Activated T-cell treated with anti-CD3 and anti-CD28 coated beads, Interleukin-2, amount 50 U/mL, for 72 hours (primary cell): ENCODE measurements around the gene ATP2B1. TPM values are rescaled to one million over a fixed set of nuclear protein-coding genes. Genes with fewer than 3 reads are reported as not detected.
A peak's percentile ranks its signal among the peaks of the same experiment; 100 is the strongest.

Experiments
- ATAC-seq, 2 donors: fragments of 150-1000 bp; cut with Tn5 transposase; replicated peaks in 1 of 2; 2 replicates each; pipeline ENCODE4 v1.10.0; 2021; ENCODE audit warnings: moderate library complexity in 2 of 2, mild to moderate bottlenecking in 1 of 2
- DNase-seq, 2 donors: peaks; one replicate each; pipeline ENCODE4 v3.0.0; 2021 to 2022; ENCODE audit warnings: mixed read lengths in 1 of 2
- H3K27ac Mint-ChIP-seq: one replicate; pipeline ENCODE4 v1.8.0; 2022; ENCODE audit warnings: mild to moderate bottlenecking, moderate library complexity, mixed read lengths
- H3K27me3 Mint-ChIP-seq: one replicate; pipeline ENCODE4 v1.8.0; 2022; ENCODE audit warnings: low read depth, mixed read lengths
- H3K36me3 Mint-ChIP-seq, 2 donors: one replicate each; pipeline ENCODE4 v1.8.0; 2022; ENCODE audit warnings: mixed read lengths in 2 of 2, mild to moderate bottlenecking in 1 of 2; ENCODE audit not compliant: insufficient read depth in 2 of 2
- H3K4me1 Mint-ChIP-seq: one replicate; pipeline ENCODE4 v1.8.0; 2022; ENCODE audit warnings: low read depth, mixed read lengths
- H3K4me3 Mint-ChIP-seq, 2 donors: one replicate each; pipeline ENCODE4 v1.8.0; 2022; ENCODE audit warnings: mild to moderate bottlenecking in 2 of 2, mixed read lengths in 2 of 2, moderate library complexity in 2 of 2
- H3K9me3 Mint-ChIP-seq, 2 donors: one replicate each; pipeline ENCODE4 v1.8.0; 2022; ENCODE audit warnings: mixed read lengths in 2 of 2
- total RNA-seq, 2 donors: library from RNA; stranded (reverse); gene quantifications; one replicate each; pipeline ENCODE4 v1.2.3, GENCODE V29; 2022

The ATP2B1 gene
- total RNA-seq, 2 donors from 2014 or later, result 19.4 to 25.5 TPM

DNA sequence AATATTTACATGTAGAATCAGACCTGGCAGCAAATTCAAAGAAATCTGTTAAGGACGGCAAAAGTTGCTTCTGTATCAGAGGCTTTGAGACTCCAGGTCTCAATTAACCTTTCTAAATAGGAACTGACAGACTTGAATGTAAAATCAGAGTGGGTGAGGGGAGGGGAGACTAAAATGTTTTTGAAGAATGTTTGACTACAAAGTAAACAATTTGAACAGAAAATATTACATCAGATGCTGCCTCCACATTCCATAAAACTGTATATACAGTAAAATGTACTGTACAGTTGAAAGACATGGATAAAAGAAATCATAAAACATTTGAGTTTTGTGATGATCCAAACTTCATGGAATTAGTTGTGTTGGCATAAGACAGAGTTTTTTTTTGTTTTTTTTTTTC, 133.3 kb downstream of the ATP2B1 start:
- Mint-ChIP-seq H3K27me3 (no peaks in the 10 kb centered on the region), H3K27ac (no peak overlapping the region), H3K4me3 (no peak overlapping the region), H3K36me3 (no peaks in the 10 kb centered on the region), H3K4me1 (peaks cover 15% of the 10 kb centered on the region), H3K9me3 (no peaks in the 10 kb centered on the region)
- DNase-seq (no peak), ATAC-seq (no peak)

DNA sequence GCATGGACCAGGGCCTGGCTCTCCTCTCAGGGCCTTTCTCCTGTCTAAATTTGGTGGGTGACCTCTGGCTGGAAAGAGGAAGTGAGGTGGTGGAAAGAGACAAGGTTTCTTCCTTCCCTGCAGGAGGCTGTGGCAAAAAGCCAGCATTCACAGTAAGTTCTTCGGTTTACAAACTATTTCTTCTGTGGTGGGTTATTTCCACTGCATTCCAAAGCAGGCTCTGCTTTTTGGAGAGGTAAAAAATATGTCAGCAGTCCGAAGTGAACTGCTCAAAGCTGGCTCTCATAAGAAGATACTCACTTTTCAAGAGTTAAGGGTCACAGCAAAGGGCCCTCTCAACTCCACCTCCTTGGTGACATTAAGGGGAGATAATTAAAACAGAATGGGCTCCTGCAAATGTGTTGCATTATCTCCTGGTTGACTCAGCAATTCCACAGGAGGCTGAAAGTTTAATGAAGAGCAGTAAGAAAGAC, 133.9 kb downstream of the ATP2B1 start:
- no peak for DNase-seq
- Mint-ChIP-seq H3K27ac (no peak overlapping the region), H3K4me1 (peaks cover 15% of the 10 kb centered on the region), H3K9me3 (no peaks in the 10 kb centered on the region), H3K36me3 (no peaks in the 10 kb centered on the region), H3K27me3 (no peaks in the 10 kb centered on the region), H3K4me3 (no peak overlapping the region)
- no peak for ATAC-seq

DNA sequence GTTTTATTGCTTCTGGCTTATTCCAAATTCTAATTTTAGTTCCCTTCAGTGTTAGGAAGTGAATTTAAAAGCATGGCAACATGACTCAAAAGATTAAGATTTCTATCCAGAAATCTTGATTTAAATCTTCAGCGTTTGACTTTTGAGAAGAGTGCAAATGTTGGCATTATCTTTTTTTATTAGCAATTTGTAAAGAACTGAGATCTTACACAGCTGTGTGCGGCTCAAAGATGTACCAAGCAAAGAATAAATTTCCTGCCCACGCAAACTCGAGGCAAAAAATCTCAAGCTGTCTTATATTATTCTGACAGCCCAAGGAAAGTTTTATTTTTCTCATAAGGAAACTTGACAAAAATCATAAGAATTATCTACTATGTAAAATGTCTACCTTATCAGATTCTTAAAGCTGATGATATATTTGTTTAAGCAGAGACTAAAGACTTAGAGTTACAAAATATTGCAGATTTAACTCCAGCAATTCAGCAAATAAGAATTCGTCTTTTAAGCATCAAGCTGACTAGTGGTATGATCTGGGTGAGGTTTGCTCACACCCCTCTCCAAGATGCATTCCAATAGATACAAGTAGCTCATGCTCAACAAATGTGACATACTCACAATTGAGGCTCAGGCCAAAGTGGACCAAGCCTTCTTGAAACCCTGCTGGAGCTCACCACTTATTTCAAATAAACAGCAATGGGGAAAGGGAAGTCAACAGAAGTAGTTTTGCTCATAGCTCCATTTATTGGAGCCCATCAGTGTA, 135.4 kb downstream of the ATP2B1 start:
- Mint-ChIP-seq H3K4me3 (no peak overlapping the region), H3K27me3 (no peaks in the 10 kb centered on the region)

DNA sequence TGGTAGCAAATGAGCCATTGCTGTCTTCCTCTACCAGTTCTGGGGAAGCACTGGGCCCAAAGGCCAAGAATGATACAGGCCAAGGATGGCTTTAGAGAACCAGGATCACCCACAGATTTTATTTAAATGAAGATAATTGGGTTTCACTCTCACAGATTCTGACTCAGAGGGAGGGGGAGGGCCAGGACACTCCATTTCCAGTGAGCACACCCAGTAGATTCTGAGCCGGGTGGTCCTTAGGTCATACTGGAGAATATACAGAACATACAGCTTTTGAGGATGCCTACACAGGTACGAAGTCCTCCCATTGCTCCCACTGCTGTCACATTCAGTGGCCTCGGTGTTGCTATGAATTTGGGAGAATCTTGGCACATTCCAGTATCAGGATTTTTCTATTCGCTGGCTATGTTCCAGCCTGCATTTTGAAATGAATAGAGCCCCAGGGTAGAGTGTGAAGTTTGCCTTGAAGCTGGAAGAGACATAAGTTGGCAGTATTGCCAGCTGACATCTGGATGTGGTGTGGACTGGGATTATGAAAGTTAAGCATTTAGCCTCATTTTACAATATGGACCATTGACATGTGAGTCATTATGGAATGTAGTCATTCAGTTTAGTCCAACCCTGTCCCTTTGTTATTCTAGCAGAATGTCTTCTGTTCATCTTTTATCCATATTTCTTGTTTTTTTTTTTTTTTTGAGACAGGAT, 137.0 kb downstream of the ATP2B1 start:
- peak in 1 of 2 donors; percentile 31 for ATAC-seq
- H3K36me3 Mint-ChIP-seq, result no peaks in the 10 kb centered on the region
- H3K4me3 Mint-ChIP-seq, result no peak overlapping the region
- peaks cover 14% of the 10 kb centered on the region for H3K4me1 Mint-ChIP-seq
- no peak for DNase-seq
- H3K27ac Mint-ChIP-seq, result no peak overlapping the region
- H3K9me3 Mint-ChIP-seq, result no peaks in the 10 kb centered on the region
- H3K27me3 Mint-ChIP-seq, result no peaks in the 10 kb centered on the region

More for the DNA sequence above, 135.4 kb downstream of the ATP2B1 start:
- no peaks in the 10 kb centered on the region for H3K36me3 Mint-ChIP-seq
- no peak for DNase-seq
- H3K27ac Mint-ChIP-seq, result no peak overlapping the region
- no peaks in the 10 kb centered on the region for H3K9me3 Mint-ChIP-seq
- H3K4me1 Mint-ChIP-seq, result peaks cover 12% of the 10 kb centered on the region
- no peak for ATAC-seq

DNA sequence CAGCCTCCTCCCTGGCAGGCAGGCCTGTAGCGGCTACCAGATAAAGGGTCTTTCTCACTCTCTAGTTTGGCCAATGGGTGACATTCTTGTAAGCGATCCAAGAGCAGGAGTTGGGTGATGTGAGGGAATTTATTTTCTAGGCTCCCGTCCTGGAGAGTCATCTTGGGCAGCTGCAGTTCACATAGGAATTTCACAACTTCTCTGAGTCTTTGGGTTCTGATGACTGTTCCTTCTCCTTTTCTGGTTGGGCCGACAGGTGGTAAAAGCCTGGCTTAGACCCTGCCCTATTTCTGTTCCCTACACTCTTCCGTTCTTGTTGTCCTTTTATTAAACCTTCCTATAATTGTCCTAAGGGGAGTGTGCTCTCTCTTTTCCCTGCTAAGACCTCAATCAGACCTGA, 140.2 kb downstream of the ATP2B1 start:
- Mint-ChIP-seq H3K36me3 (no peaks in the 10 kb centered on the region), H3K27me3 (no peaks in the 10 kb centered on the region), H3K9me3 (no peaks in the 10 kb centered on the region), H3K27ac (no peak overlapping the region), H3K4me1 (peaks cover 19% of the 10 kb centered on the region), H3K4me3 (no peak overlapping the region)
- DNase-seq (no peak), ATAC-seq (no peak)

DNA sequence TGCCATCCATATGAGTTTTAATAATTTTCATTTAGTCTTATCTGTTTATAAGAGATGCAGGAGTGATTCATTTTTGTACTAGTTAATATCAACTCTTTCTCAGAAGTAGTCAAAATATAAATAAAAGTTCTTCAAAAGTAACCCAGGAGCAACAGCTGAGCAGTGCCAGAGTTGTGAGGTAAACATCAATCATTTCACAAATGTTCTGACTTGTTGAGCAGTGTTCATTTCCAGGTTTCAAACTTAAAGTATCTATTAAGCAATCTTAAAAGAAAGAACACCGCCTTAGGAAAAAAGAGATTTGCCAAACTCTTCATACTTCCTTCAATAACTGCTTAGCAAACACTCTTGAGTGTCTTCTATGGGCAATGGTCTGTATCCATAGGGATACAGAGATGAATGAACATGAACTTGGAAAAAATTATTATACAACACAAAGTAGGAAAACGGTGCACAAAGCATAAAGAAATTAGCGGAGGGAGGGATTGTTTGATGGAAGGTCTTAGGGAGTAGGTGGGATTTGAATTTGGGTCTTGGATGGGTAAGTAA, 140.9 kb downstream of the ATP2B1 start:
- Mint-ChIP-seq H3K36me3 (no peaks in the 10 kb centered on the region), H3K4me3 (no peak overlapping the region), H3K9me3 (no peaks in the 10 kb centered on the region), H3K27ac (no peak overlapping the region), H3K4me1 (peaks cover 19% of the 10 kb centered on the region), H3K27me3 (no peaks in the 10 kb centered on the region)
- no peak for DNase-seq
- ATAC-seq, result no peak

DNA sequence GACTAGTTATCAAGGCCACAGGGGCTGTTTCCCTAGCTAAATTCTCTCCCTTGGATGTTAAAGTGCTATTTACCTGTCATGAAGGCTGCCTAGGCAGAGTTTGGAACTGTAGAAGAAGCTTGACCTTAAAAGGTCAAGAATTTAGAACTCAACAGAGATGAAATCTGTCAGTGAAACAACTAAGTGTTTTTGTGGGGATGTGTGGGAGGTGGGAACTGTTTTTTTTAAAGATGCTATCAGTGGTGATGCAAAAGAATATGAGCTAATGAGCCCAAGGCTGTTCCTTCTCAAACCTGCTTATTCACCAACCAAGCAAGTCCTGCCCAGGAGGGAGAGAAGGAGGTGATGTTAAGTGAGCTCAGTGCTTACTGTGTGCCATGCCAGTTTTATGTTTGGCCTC, 142.0 kb downstream of the ATP2B1 start:
- ATAC-seq (peak; percentile 83), DNase-seq (peak; percentile 17 to 18)
- H3K4me1 Mint-ChIP-seq, result peaks cover 19% of the 10 kb centered on the region
- no peak overlapping the region for H3K4me3 Mint-ChIP-seq
- no peaks in the 10 kb centered on the region for H3K9me3 Mint-ChIP-seq
- H3K27ac Mint-ChIP-seq, result peak overlapping the region; percentile 27
- H3K36me3 Mint-ChIP-seq, result no peaks in the 10 kb centered on the region
- H3K27me3 Mint-ChIP-seq, result no peaks in the 10 kb centered on the region

DNA sequence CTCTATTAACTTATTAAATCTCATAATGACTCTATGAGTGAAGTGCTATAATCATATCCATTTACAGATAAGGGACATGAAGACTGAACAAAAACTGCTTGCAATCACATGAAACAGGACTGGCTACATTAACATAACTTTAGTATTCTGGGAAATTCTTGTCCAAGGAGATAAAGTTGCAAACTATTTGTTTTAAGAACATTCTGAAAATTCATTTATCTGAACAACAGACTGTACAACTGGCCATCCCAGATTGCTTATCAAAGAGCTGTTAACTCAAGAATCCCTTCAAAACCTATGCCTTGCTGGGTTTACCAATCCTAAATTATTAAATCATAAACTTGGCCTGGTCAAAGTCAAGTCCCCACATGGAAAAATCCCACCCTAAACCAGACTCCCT, 143.6 kb downstream of the ATP2B1 start:
- DNase-seq (no peak), ATAC-seq (no peak)
- Mint-ChIP-seq H3K27ac (no peak overlapping the region), H3K4me3 (no peak overlapping the region), H3K4me1 (peaks cover 13% of the 10 kb centered on the region), H3K36me3 (no peaks in the 10 kb centered on the region), H3K27me3 (no peaks in the 10 kb centered on the region), H3K9me3 (no peaks in the 10 kb centered on the region)

DNA sequence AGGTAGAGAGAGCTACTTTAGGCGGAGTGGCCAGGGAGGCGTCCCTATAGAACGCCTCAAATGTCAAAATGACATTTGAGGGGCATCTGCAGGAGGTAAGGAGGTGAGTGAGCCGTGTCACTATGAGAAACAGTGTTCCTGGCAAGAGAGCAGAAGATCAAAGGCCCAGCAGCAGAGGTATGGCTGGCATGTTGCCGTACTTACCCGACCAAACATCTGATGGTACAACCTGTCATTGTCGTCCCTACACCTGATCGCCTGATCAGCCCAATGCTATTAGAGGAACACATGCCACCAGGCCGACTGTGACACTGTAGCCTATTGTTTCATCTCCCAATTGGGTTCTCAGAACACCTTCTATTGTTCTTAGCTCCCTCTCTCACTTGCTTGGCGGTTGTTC, 148.9 kb downstream of the ATP2B1 start:
- ATAC-seq (no peak), DNase-seq (no peak)
- Mint-ChIP-seq H3K27ac (no peak overlapping the region), H3K9me3 (no peaks in the 10 kb centered on the region), H3K4me3 (no peak overlapping the region), H3K36me3 (no peaks in the 10 kb centered on the region), H3K4me1 (no peaks in the 10 kb centered on the region), H3K27me3 (no peaks in the 10 kb centered on the region)

DNA sequence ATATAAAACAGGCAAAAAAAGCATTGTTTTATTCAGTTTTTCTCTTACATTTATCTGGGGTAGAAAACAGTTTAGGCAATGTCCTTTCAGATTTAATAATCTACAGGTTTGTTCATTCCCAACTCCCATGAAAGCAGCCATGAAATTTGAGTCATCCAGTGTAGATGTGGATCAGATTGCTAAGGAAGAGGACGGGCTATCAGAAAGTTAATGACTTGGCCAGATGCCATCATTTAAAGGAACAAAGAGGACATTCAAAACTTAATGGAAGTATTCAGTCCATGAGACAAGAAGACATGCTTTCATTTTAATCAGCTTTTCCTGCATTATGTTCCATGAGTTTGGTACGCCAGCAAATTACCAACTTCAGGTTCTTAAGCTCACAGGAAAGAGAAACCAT, 151.7 kb downstream of the ATP2B1 start:
- Mint-ChIP-seq H3K9me3 (no peaks in the 10 kb centered on the region), H3K36me3 (no peaks in the 10 kb centered on the region), H3K4me3 (no peak overlapping the region), H3K27me3 (no peaks in the 10 kb centered on the region), H3K4me1 (no peaks in the 10 kb centered on the region), H3K27ac (no peak overlapping the region)
- ATAC-seq, result no peak
- no peak for DNase-seq

DNA sequence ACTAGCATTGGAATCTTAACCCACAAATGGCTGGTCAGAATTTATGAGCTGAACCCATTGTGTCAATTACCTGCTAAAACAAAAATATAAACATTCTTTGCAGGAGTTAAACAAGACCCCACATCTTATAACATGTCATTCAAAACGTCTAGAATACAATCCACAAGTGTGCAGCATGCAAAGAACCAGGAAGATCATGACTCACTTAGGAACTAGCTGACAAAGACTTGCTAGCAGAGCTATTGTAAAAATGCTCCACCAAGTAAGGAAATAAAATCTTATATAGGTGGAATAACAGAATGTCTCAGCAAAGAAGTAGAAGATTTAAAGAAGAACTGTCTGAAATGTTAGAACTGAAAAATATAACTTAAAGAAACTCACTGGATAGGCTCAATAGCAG, 156.3 kb downstream of the ATP2B1 start:
- DNase-seq (no peak), ATAC-seq (no peak)
- H3K27me3 Mint-ChIP-seq, result no peaks in the 10 kb centered on the region
- no peaks in the 10 kb centered on the region for H3K4me1 Mint-ChIP-seq
- no peaks in the 10 kb centered on the region for H3K36me3 Mint-ChIP-seq
- H3K27ac Mint-ChIP-seq, result no peak overlapping the region
- no peak overlapping the region for H3K4me3 Mint-ChIP-seq
- no peaks in the 10 kb centered on the region for H3K9me3 Mint-ChIP-seq

DNA sequence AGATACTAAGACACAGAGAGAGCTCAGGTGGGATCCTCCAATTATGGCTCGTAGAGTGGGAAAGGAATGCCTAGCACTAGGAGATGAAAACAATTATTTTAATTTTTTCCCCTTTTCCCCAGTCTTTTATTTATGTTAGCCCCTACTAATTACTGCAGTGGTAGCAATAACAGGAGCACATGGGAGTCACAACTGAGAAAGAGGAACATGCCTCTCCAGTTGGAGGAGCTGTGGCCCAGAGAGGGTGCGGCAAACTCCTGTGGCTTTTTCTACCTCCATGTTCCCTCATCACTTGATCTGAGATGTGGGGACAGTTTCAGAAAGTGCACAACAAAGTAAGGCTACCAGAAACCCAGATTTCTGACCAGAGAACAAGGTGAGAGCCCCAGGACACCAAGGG, 156.9 kb downstream of the ATP2B1 start:
- ATAC-seq (no peak), DNase-seq (no peak)
- H3K36me3 Mint-ChIP-seq, result no peaks in the 10 kb centered on the region
- H3K27me3 Mint-ChIP-seq, result no peaks in the 10 kb centered on the region
- no peak overlapping the region for H3K27ac Mint-ChIP-seq
- H3K4me1 Mint-ChIP-seq, result no peaks in the 10 kb centered on the region
- no peak overlapping the region for H3K4me3 Mint-ChIP-seq
- no peaks in the 10 kb centered on the region for H3K9me3 Mint-ChIP-seq

DNA sequence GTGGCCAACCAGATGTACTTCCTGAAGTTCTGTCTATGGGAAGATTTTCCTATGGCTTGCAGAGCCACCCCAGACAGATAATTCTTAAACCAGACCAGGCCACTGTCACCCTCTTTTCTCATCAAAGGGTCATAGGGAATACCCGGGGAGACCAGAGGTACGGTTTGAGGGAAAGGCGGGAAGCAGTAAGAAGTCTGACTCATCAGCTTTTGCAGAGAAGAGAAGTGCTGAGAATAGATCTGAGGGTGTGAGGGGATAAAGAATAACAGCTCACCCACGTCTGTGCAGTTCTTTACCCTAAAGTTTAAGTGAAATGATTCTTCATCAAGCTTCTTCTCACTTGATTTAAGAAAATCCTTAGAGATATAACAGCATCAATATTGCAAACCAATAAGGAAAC, 161.5 kb downstream of the ATP2B1 start:
- H3K4me3 Mint-ChIP-seq, result no peak overlapping the region
- ATAC-seq (no peak), DNase-seq (no peak)
- no peaks in the 10 kb centered on the region for H3K36me3 Mint-ChIP-seq
- no peaks in the 10 kb centered on the region for H3K27me3 Mint-ChIP-seq
- H3K27ac Mint-ChIP-seq, result no peak overlapping the region
- H3K9me3 Mint-ChIP-seq, result no peaks in the 10 kb centered on the region
- peaks cover 7% of the 10 kb centered on the region for H3K4me1 Mint-ChIP-seq
